ENCODE measurements around the gene CAMK1D. TPM values are rescaled to one million over a fixed set of nuclear protein-coding genes. Genes with fewer than 3 reads are reported as not detected.

CAMK1D gene
- polyA plus RNA-seq, 1 donor: 8.4 TPM

GRCh38 chr10:12774204-12774894, 425.0 kb downstream of the CAMK1D start:
- Histone ChIP-seq H3K36me3 (ENCODE audit: control insufficient read depth, insufficient read depth, low read length) (peaks cover 3% of the 10 kb centered on the region), H3K4me1 (ENCODE audit: control insufficient read depth, insufficient read depth, low read length) (no peaks in the 10 kb centered on the region), H3K27me3 (ENCODE audit: control insufficient read depth, insufficient read depth, low read length) (no peaks in the 10 kb centered on the region), H3K9me3 (ENCODE audit: control insufficient read depth, low read depth, low read length) (no peaks in the 10 kb centered on the region), H3K27ac (ENCODE audit: low read length) (no peak overlapping the region), H3K4me3 (ENCODE audit: low read length) (no peak overlapping the region)
- no peak for DNase-seq
- WGBS (ENCODE audit: insufficient coverage, low lambda C conversion rate): no CpG with 5 or more reads among the region's 16 CpGs

- Histone ChIP-seq H3K27me3 (ENCODE audit: control insufficient read depth, insufficient read depth, low read length) (no peaks in the 10 kb centered on the region), H3K36me3 (ENCODE audit: control insufficient read depth, insufficient read depth, low read length) (no peaks in the 10 kb centered on the region), H3K4me3 (ENCODE audit: low read length) (no peak overlapping the region), H3K27ac (ENCODE audit: low read length) (no peak overlapping the region), H3K9me3 (ENCODE audit: control insufficient read depth, low read depth, low read length) (no peaks in the 10 kb centered on the region), H3K4me1 (ENCODE audit: control insufficient read depth, insufficient read depth, low read length) (no peaks in the 10 kb centered on the region)
- DNase-seq: no peak
- 89% methylated on average over 1 of the region's 8 CpGs for WGBS (ENCODE audit: insufficient coverage, low lambda C conversion rate)
Observed at GRCh38 chr10:12777840-12778585, 428.7 kb downstream of the CAMK1D start.

DNA sequence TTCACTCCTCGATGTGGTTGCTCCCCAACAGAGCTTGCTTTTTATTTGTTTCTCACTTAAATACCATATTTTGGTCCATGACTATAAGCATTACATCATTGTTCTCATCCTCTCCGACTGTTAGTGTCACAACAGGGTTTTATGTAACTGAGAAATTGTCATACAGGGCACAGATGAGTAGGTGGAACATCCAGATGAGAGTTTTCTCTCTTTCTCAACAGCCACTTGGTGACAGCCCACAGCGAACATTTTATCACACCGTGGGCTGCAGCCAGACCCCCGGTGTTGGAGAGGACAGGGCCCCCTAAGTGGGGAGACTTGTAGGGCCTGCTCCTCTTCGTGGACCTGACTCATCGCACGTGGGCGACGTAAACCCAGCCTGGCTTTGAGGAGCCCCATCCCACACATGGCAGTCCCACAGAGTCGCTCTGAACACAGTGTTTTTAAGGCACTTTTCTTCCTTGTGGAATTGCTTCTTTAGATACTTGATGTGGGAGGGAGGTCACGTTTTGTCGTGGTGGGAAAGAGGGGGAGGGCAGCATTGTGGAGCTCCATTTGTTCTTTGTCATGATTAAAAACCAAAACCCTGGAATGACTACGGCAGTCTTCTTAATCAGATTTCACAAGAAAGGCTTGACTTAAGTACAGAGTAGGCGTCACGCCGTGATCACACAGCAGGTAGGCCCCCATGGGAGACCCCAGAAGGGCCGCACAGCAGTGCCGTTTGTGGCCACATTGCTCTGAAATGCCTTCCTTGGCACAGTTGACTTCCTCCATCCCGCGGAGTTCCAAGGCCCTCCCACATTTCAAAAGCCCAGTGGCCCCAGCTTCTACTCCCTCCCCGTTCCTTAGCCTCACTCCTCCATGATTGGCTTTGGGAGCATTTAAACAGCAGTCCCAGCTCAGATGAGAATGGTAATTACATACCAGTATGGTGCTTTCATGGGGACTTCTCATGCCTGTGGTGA, 431.6 kb downstream of the CAMK1D start:
- Histone ChIP-seq H3K27ac (ENCODE audit: low read length) (no peak overlapping the region), H3K36me3 (ENCODE audit: control insufficient read depth, insufficient read depth, low read length) (no peaks in the 10 kb centered on the region)
- 93% methylated on average over 1 of the region's 22 CpGs for WGBS (ENCODE audit: insufficient coverage, low lambda C conversion rate)

GRCh38 chr10:12781976-12782375, 432.6 kb downstream of the CAMK1D start:
- no CpG with 5 or more reads among the region's 1 CpG for whole genome bisulfite sequencing (ENCODE audit: insufficient coverage, low lambda C conversion rate)
- no peak overlapping the region for H3K27ac ChIP-seq (ENCODE audit: low read length)
- no peaks in the 10 kb centered on the region for H3K9me3 ChIP-seq (ENCODE audit: control insufficient read depth, low read depth, low read length)
- no peaks in the 10 kb centered on the region for H3K27me3 ChIP-seq (ENCODE audit: control insufficient read depth, insufficient read depth, low read length)
- no peaks in the 10 kb centered on the region for H3K4me1 ChIP-seq (ENCODE audit: control insufficient read depth, insufficient read depth, low read length)
- no peak for DNase-seq
- H3K36me3 ChIP-seq (ENCODE audit: control insufficient read depth, insufficient read depth, low read length): no peaks in the 10 kb centered on the region
- no peak overlapping the region for H3K4me3 ChIP-seq (ENCODE audit: low read length)

More for the DNA sequence above, 431.6 kb downstream of the CAMK1D start:
- DNase-seq: no peak
- Histone ChIP-seq H3K27me3 (ENCODE audit: control insufficient read depth, insufficient read depth, low read length) (no peaks in the 10 kb centered on the region), H3K4me3 (ENCODE audit: low read length) (no peak overlapping the region), H3K4me1 (ENCODE audit: control insufficient read depth, insufficient read depth, low read length) (no peaks in the 10 kb centered on the region), H3K9me3 (ENCODE audit: control insufficient read depth, low read depth, low read length) (no peaks in the 10 kb centered on the region)

GRCh38 chr10:12782537-12782936, 433.2 kb downstream of the CAMK1D start:
- Histone ChIP-seq H3K4me3 (ENCODE audit: low read length) (no peak overlapping the region), H3K27ac (ENCODE audit: low read length) (no peak overlapping the region), H3K9me3 (ENCODE audit: control insufficient read depth, low read depth, low read length) (no peaks in the 10 kb centered on the region), H3K27me3 (ENCODE audit: control insufficient read depth, insufficient read depth, low read length) (no peaks in the 10 kb centered on the region), H3K36me3 (ENCODE audit: control insufficient read depth, insufficient read depth, low read length) (no peaks in the 10 kb centered on the region), H3K4me1 (ENCODE audit: control insufficient read depth, insufficient read depth, low read length) (no peaks in the 10 kb centered on the region)
- peak in 1 of 2 donors; percentile 23 for DNase-seq
- whole genome bisulfite sequencing (ENCODE audit: insufficient coverage, low lambda C conversion rate): no CpG with 5 or more reads among the region's 8 CpGs

DNA sequence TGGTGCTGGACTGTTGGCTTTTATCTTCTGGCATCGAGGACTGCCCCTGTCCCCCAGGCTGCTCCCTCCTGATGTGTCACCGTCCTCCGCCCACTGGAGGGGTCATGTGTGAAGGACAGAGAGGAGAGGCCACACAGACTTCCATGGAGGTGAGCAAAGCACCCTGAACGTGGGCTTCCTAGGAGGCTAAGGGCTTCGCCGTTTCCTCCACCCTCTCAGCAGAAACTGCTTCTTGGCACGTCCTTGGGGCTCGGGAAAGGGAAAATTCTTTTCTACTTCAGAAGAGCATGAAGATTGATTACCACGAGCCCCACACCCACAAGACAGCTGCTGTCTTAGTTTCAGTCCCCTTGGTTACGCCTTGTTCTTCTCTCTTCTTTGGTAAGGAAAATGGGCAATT, 433.9 kb downstream of the CAMK1D start:
- DNase-seq: peak in 1 of 2 donors; percentile 30
- H3K4me1 ChIP-seq (ENCODE audit: control insufficient read depth, insufficient read depth, low read length): no peaks in the 10 kb centered on the region
- no peaks in the 10 kb centered on the region for H3K9me3 ChIP-seq (ENCODE audit: control insufficient read depth, low read depth, low read length)
- H3K36me3 ChIP-seq (ENCODE audit: control insufficient read depth, insufficient read depth, low read length): no peaks in the 10 kb centered on the region
- H3K27ac ChIP-seq (ENCODE audit: low read length): no peak overlapping the region
- WGBS (ENCODE audit: insufficient coverage, low lambda C conversion rate): no CpG with 5 or more reads among the region's 10 CpGs
- no peaks in the 10 kb centered on the region for H3K27me3 ChIP-seq (ENCODE audit: control insufficient read depth, insufficient read depth, low read length)
- no peak overlapping the region for H3K4me3 ChIP-seq (ENCODE audit: low read length)

DNA sequence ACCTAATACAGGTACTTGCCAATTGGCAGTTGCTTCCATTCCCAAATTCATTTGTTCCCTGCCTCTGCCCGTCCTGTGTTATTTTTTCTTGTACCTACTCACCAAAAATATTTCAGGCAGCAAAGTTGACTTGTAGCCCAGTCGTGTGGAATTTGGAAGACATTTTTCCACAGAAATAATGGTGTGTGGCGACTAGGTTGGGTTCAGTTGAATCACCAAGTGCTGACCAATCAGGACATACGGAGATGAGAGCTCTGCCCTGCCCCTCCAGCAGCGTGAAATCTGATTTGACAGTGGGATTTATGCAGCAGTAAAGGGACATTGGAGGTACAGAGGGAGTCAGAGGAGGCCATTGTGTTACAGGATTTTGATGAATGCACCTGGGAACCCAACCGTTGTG, 435.3 kb downstream of the CAMK1D start:
- H3K9me3 ChIP-seq (ENCODE audit: control insufficient read depth, low read depth, low read length): peaks cover 3% of the 10 kb centered on the region
- no peak for DNase-seq
- 100% methylated on average over 1 of the region's 6 CpGs for WGBS (ENCODE audit: insufficient coverage, low lambda C conversion rate)

DNA sequence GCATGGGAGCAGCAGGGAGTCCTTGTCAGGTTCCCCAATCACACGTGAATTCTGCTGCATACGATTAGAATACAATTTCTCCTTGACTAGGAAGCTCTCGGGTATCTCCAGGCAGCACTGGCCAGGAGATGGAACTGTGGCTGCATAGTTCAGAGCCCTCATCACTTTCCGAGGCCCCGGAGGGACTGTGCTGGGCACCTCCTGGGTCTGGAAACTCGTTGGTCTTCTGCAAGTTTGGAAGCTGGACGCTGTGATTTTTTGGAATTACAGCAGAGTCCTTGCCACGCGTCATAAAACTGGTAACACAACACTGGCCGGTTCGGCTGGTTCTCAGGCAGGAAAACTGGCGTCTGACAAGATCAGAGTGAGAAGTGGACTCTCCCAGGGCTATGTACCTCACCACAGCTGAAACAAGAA, 436.1 kb downstream of the CAMK1D start:
- whole genome bisulfite sequencing (ENCODE audit: insufficient coverage, low lambda C conversion rate): no CpG with 5 or more reads among the region's 12 CpGs
- no peaks in the 10 kb centered on the region for H3K27me3 ChIP-seq (ENCODE audit: control insufficient read depth, insufficient read depth, low read length)
- H3K4me3 ChIP-seq (ENCODE audit: low read length): no peak overlapping the region
- peaks cover 3% of the 10 kb centered on the region for H3K9me3 ChIP-seq (ENCODE audit: control insufficient read depth, low read depth, low read length)
- H3K36me3 ChIP-seq (ENCODE audit: control insufficient read depth, insufficient read depth, low read length): no peaks in the 10 kb centered on the region
- H3K27ac ChIP-seq (ENCODE audit: low read length): no peak overlapping the region
- H3K4me1 ChIP-seq (ENCODE audit: control insufficient read depth, insufficient read depth, low read length): no peaks in the 10 kb centered on the region
- no peak for DNase-seq

More for the DNA sequence above, 435.3 kb downstream of the CAMK1D start:
- no peaks in the 10 kb centered on the region for H3K36me3 ChIP-seq (ENCODE audit: control insufficient read depth, insufficient read depth, low read length)
- H3K4me1 ChIP-seq (ENCODE audit: control insufficient read depth, insufficient read depth, low read length): no peaks in the 10 kb centered on the region
- no peak overlapping the region for H3K27ac ChIP-seq (ENCODE audit: low read length)
- no peak overlapping the region for H3K4me3 ChIP-seq (ENCODE audit: low read length)
- H3K27me3 ChIP-seq (ENCODE audit: control insufficient read depth, insufficient read depth, low read length): no peaks in the 10 kb centered on the region

- WGBS (ENCODE audit: insufficient coverage, low lambda C conversion rate): no CpG with 5 or more reads among the region's 12 CpGs
- Histone ChIP-seq H3K4me1 (ENCODE audit: control insufficient read depth, insufficient read depth, low read length) (no peaks in the 10 kb centered on the region), H3K27ac (ENCODE audit: low read length) (no peak overlapping the region), H3K36me3 (ENCODE audit: control insufficient read depth, insufficient read depth, low read length) (no peaks in the 10 kb centered on the region), H3K27me3 (ENCODE audit: control insufficient read depth, insufficient read depth, low read length) (no peaks in the 10 kb centered on the region), H3K4me3 (ENCODE audit: low read length) (no peak overlapping the region), H3K9me3 (ENCODE audit: control insufficient read depth, low read depth, low read length) (peaks cover 3% of the 10 kb centered on the region)
- DNase-seq: no peak
Observed at GRCh38 chr10:12787297-12787696, 437.9 kb downstream of the CAMK1D start.

DNA sequence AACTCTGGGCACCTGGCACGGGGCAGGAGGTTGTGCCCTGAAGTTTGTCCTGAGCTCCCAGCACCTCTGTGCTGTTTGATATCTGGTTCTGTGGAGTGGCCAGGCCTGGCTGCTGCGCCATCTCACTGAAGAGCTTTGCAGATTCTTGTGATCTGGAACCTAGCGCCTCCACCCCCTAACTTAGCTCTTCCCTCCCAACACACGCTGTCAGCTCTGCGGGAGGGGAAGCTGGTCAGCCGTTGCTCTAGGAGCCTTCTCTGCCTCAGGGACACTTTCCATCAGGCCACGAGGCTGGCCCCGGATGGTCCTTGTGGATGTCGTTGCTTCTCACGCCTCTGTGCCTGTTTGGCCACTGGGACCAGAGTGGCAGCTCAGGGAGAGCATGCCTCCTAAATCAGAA, 438.9 kb downstream of the CAMK1D start:
- 100% methylated on average over 1 of the region's 10 CpGs for WGBS (ENCODE audit: insufficient coverage, low lambda C conversion rate)
- H3K27me3 ChIP-seq (ENCODE audit: control insufficient read depth, insufficient read depth, low read length): no peaks in the 10 kb centered on the region
- DNase-seq: no peak
- H3K4me3 ChIP-seq (ENCODE audit: low read length): no peak overlapping the region
- no peak overlapping the region for H3K27ac ChIP-seq (ENCODE audit: low read length)
- H3K9me3 ChIP-seq (ENCODE audit: control insufficient read depth, low read depth, low read length): peaks cover 3% of the 10 kb centered on the region
- H3K36me3 ChIP-seq (ENCODE audit: control insufficient read depth, insufficient read depth, low read length): no peaks in the 10 kb centered on the region
- H3K4me1 ChIP-seq (ENCODE audit: control insufficient read depth, insufficient read depth, low read length): no peaks in the 10 kb centered on the region

All from large intestine (tissue), 3 donors.